KMS-11 (cell line): ENCODE measurements around the gene RUNX1.

Source experiments
- H2AFZ ChIP-seq: fragments of 200-600 bp; sonication (generic); 2 replicates; pipeline ENCODE4 v1.6.1; 2016; ENCODE audit warnings: antibody characterized with exemption, mixed run types, low read depth
- H3K27ac ChIP-seq: fragments of 200-600 bp; sonication (generic); 2 replicates; pipeline ENCODE4 v1.6.1; 2016; ENCODE audit warnings: mild to moderate bottlenecking, mixed run types
- H3K27me3 ChIP-seq: fragments of 200-600 bp; sonication (generic); 2 replicates; pipeline ENCODE4 v1.6.1; 2017; ENCODE audit warnings: mild to moderate bottlenecking, low read depth, mixed run types, moderate library complexity; ENCODE audit not compliant: insufficient read depth
- H3K36me3 ChIP-seq: fragments of 200-600 bp; sonication (generic); 2 replicates; pipeline ENCODE4 v1.6.1; 2017; ENCODE audit warnings: mild to moderate bottlenecking, mixed run types; ENCODE audit not compliant: insufficient read depth
- H3K4me1 ChIP-seq: fragments of 200-600 bp; sonication (generic); 2 replicates; pipeline ENCODE4 v1.6.1; 2016; ENCODE audit warnings: mild to moderate bottlenecking, low read depth, mixed run types; ENCODE audit not compliant: poor library complexity, severe bottlenecking
- H3K4me2 ChIP-seq: fragments of 200-600 bp; sonication (generic); 2 replicates; pipeline ENCODE4 v1.7.0; 2016; ENCODE audit warnings: mild to moderate bottlenecking, mixed run types
- H3K4me3 ChIP-seq: fragments of 200-600 bp; sonication (generic); IDR thresholded peaks from 2 replicates; pipeline ENCODE4 v1.6.1; 2017; ENCODE audit warnings: low read depth, low read length, mixed read lengths; ENCODE audit not compliant: insufficient read depth
- H3K79me2 ChIP-seq: fragments of 200-600 bp; sonication (generic); 2 replicates; pipeline ENCODE4 v1.6.1; 2016; ENCODE audit warnings: low read depth, mixed run types; ENCODE audit not compliant: insufficient read depth
- H3K9ac ChIP-seq: fragments of 200-600 bp; sonication (generic); 2 replicates; pipeline ENCODE4 v1.6.1; 2016; ENCODE audit warnings: mild to moderate bottlenecking, mixed run types
- H4K20me1 ChIP-seq: fragments of 200-600 bp; sonication (generic); 2 replicates; pipeline ENCODE4 v1.6.1; 2016; ENCODE audit warnings: mild to moderate bottlenecking, mixed run types; ENCODE audit not compliant: insufficient read depth
- TF ChIP-seq, protein P1 (sequence below): fragments of 200-600 bp; sonication (generic); conservative IDR thresholded peaks from 2 replicates; pipeline ENCODE4 v1.6.1; 2017; ENCODE audit warnings: low read depth, mild to moderate bottlenecking, antibody characterized with exemption, low read length, moderate library complexity, mixed read lengths

RUNX1 gene

DNA sequence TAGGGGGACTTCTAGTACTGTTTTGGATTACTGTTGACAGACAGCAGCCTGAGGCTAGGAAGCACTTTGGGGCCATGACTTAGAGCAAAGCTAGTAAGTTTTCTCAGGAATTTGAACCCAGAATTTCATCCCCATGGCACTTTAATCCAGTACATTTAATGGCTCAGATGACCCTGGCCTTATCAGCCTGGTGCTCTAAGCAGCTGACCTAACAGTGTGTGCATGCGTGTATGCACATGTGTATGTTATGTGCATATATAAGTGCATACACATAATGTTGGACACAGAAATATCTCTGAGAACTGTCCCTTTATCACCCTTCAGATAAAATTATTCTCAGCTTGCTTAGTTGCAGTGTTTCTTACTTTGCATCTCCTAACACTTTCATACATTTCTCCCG, 265.3 kb downstream of the RUNX1 start:
- Histone ChIP-seq H3K4me3 (no peak overlapping the region), H3K36me3 (no peaks in the 10 kb centered on the region), H4K20me1 (no peaks in the 10 kb centered on the region), H3K4me1 (no peaks in the 10 kb centered on the region), H3K79me2 (no peaks in the 10 kb centered on the region), H3K27me3 (no peaks in the 10 kb centered on the region), H2AFZ (no peak overlapping the region), H3K9ac (no peak overlapping the region), H3K4me2 (no peak overlapping the region), H3K27ac (no peak overlapping the region)
- TF ChIP-seq, protein P1, sequence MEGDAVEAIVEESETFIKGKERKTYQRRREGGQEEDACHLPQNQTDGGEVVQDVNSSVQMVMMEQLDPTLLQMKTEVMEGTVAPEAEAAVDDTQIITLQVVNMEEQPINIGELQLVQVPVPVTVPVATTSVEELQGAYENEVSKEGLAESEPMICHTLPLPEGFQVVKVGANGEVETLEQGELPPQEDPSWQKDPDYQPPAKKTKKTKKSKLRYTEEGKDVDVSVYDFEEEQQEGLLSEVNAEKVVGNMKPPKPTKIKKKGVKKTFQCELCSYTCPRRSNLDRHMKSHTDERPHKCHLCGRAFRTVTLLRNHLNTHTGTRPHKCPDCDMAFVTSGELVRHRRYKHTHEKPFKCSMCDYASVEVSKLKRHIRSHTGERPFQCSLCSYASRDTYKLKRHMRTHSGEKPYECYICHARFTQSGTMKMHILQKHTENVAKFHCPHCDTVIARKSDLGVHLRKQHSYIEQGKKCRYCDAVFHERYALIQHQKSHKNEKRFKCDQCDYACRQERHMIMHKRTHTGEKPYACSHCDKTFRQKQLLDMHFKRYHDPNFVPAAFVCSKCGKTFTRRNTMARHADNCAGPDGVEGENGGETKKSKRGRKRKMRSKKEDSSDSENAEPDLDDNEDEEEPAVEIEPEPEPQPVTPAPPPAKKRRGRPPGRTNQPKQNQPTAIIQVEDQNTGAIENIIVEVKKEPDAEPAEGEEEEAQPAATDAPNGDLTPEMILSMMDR: no peak

DNA sequence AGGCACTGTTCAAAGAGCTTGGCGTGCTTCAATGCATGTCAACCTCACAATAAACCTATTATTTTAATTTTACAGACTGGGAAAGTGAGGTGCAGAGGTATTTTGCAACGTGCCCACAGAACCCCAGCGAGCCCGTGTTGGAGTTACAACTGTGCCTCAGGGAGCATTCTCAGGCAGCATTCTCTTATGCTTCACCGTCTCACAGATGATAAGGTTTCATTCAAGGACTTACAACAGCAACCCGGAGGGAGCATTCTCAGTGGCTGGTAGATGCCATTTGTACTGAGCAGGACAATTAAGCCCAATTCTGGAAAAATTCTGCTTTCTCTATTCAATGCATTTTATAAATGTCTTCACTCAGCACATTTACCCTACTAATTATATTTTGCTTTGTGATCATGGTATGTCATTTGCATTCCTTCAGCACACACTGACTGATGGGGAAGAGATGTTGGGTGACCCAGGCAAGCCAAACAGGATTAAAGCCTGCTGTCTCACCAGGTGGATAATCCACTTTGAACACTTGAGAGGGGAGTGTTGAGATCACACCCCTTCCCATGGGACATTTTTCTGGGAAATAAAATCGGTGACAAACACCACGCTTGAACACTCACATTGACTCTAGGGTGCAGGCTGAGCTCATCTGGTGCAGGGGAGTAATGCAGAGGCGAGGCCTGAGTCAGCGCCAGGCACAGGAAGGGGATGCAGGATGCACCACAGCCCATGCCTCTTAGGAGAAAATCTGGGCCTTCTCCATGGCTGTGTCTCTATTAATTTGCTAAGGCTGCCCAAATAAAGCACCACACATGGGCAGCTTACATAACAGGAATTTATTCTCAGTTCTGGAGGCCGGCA, 266.4 kb downstream of the RUNX1 start:
- TF ChIP-seq, protein P1: no peak
- Histone ChIP-seq H3K79me2 (no peaks in the 10 kb centered on the region), H3K27ac (no peak overlapping the region), H3K4me2 (no peak overlapping the region), H3K4me3 (no peak overlapping the region), H2AFZ (no peak overlapping the region), H4K20me1 (no peaks in the 10 kb centered on the region), H3K4me1 (no peaks in the 10 kb centered on the region), H3K9ac (no peak overlapping the region), H3K27me3 (no peaks in the 10 kb centered on the region), H3K36me3 (no peaks in the 10 kb centered on the region)

DNA sequence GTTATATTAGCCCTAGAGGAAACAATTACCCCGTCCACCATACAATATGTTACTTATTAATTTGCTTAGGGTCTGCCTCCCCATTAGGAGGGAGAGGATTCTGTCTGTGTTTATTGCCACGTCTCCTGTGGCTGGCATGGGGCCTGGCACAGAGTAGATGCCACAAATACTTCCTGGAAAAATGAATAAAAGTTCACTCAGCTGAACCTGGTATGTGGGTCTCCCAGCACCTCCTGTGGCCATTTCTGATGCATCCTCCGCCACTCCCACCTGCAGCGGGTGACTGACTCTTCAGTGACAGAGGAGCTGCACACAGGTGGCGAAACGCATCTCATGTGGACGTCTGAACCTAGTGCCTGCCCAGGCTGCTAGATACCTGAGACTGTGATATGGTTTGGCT, 267.6 kb downstream of the RUNX1 start:
- TF ChIP-seq, protein P1: no peak
- Histone ChIP-seq H4K20me1 (no peaks in the 10 kb centered on the region), H3K36me3 (no peaks in the 10 kb centered on the region), H3K4me3 (no peak overlapping the region), H3K27me3 (no peaks in the 10 kb centered on the region), H2AFZ (no peak overlapping the region), H3K4me1 (no peaks in the 10 kb centered on the region), H3K27ac (no peak overlapping the region), H3K9ac (no peak overlapping the region), H3K79me2 (no peaks in the 10 kb centered on the region), H3K4me2 (no peak overlapping the region)

DNA sequence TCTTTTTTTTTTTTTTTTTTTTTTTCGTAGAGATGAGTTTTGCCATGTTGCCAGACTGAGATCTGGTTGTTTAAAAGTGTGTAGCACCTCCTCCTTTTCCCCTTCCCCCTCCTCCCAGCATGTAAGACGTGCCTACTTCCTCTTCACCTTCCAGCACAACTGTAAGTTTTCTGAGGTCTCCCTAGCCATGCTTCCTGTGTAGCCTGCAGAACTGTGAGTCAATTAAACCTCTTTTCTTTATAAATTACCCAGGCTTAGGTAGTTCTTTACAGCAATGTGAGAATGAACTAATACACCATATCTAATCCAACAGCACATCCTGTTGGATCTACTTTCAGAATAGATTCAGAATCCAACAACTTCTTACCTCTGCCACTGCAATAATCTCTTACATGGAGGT, 269.2 kb downstream of the RUNX1 start:
- H3K4me3 ChIP-seq: no peak overlapping the region
- H3K79me2 ChIP-seq: no peaks in the 10 kb centered on the region
- H3K27ac ChIP-seq: no peak overlapping the region
- no peak overlapping the region for H3K9ac ChIP-seq
- no peaks in the 10 kb centered on the region for H3K27me3 ChIP-seq
- H3K36me3 ChIP-seq: no peaks in the 10 kb centered on the region
- no peak overlapping the region for H3K4me2 ChIP-seq
- TF ChIP-seq, protein P1: no peak
- no peaks in the 10 kb centered on the region for H3K4me1 ChIP-seq
- H4K20me1 ChIP-seq: no peaks in the 10 kb centered on the region
- H2AFZ ChIP-seq: no peak overlapping the region
